NCI-H128 (cell line): Measurements from ENCODE around the gene FRMD4A.
A peak's percentile ranks its signal among the peaks of the same experiment; 100 is the strongest.
"Not testable (repeated sequence)": the region's sequence is repeated elsewhere in the genome, so short reads cannot be mapped to it uniquely, and the experiment has no call there.

Experiments used
- DNase-seq: peaks from one replicate; lab custom pipeline; 2025; ENCODE audit not compliant: unreplicated experiment; lab: John Stamatoyannopoulos, UW

Gene FRMD4A

DNA sequence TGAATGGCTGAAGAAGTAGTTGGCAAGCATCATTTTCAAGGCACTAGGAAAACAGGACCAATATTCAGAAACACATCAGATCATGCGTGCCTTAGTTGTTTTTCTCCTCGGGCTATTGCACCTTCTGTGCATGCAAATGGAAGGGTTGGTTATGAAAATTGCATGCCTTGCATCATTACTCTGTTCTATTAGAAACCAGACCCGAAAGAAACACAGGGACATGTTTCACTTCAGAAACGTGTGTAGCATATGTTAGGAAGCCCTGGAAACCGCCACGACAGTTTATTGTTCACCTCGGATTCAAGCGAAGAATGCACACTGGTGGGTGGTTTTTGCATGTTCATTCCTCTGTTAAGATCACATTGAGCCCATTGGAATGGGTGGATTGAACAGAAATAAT lies 214.7 kb downstream of the FRMD4A start:
- no peak for DNase-seq

DNA sequence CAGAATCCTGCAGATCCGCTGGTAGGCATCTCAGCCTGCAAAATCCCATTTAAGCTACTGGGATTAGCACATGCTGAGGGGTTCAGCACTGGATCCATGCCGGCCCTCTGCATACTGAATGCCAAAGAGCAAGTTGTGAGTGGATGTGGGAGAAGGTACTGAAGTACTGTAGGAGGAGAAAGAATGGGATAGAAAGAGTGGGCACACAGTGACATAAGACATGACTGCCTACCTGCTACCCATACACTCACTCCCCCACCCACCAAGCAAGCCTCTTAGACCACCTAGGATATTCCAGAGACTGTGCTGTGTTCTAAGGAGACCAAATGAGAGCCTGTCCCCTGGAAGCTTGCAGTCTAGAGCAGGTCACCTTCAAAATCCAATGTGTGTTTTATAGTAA lies 215.9 kb downstream of the FRMD4A start:
- no peak for DNase-seq

- DNase-seq, result no peak
Measured at GRCh38 chr10:14112056-14112455, 218.7 kb downstream of the FRMD4A start.

GRCh38 chr10:14111208-14111607 lies 219.5 kb downstream of the FRMD4A start:
- DNase-seq, result no peak

GRCh38 chr10:14106828-14107227 lies 223.9 kb downstream of the FRMD4A start:
- no peak for DNase-seq

DNA sequence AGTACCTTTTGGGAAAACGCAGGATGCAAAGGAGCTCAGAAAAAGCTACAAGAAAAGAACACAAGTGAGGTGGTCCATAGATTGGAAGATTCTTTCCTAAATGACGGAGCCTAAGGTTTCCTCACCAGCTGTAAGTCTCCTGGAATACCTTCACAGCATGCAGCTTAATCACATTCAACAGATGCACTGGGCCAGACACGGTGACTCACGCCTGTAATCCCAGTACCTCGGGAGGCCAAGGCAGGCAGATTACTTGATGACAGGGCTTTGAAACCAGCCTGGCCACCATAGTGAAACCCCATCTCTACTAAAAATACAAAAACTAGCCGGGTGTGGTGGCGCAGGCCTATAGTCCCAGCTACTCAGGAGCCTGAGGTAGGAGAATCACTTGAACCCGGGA lies 228.7 kb downstream of the FRMD4A start:
- DNase-seq, result no peak

GRCh38 chr10:14099885-14100284 lies 230.8 kb downstream of the FRMD4A start:
- no peak for DNase-seq

DNA sequence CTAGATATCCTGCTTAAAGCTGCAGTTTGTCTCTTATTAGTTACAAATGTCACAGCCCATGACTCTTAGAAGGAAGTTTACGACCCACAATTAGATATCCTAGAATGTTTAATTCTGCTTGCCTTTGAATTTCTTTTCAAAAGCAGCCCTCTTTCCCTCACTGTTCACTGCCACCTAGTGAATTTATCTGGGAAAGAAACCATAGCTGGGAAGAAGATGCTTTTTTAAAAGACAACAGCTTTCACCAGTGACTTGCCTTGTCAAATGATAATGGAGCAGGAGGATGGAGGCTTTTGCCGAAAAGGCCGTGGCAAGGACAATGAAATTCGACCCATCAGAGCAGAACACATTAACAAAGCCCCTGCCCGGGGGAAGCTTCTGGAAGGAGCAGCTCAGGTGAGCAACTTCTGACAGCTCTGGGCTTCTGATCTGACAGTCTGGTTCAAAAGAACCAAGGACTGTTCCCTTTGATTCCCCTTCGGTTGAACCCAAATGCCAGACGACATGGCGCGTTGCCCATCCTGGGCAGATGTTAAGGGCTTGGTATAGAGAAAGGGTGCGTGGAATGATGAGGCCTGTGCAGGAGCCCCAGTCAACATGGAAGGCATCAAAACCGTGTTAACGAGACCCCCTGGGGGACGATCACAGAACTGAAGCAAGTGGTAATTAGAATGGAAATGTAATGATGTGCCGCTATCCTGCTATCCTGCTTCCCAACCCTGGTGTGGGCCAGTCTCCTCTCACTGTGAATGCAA lies 236.8 kb downstream of the FRMD4A start:
- DNase-seq, result no peak

DNA sequence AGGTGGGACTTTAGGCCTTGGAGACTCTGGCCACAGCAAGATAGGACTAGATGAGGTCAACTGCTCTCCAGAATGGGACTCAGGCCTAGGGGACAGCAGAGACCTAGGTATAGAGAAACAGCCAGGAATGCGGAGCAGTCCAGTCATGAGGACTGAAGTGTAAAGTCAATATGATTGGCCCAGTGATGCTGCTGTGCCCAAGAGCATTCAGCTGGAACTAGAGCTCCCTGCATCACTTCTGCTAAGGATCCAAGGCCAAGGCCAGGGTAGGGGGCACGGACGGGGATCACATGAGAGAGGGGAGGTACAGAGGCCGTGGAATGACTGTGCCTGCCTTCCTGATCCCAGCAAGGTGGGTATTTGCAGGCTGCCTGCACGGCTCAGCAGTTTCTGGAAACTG lies 237.9 kb downstream of the FRMD4A start:
- DNase-seq, result no peak

DNA sequence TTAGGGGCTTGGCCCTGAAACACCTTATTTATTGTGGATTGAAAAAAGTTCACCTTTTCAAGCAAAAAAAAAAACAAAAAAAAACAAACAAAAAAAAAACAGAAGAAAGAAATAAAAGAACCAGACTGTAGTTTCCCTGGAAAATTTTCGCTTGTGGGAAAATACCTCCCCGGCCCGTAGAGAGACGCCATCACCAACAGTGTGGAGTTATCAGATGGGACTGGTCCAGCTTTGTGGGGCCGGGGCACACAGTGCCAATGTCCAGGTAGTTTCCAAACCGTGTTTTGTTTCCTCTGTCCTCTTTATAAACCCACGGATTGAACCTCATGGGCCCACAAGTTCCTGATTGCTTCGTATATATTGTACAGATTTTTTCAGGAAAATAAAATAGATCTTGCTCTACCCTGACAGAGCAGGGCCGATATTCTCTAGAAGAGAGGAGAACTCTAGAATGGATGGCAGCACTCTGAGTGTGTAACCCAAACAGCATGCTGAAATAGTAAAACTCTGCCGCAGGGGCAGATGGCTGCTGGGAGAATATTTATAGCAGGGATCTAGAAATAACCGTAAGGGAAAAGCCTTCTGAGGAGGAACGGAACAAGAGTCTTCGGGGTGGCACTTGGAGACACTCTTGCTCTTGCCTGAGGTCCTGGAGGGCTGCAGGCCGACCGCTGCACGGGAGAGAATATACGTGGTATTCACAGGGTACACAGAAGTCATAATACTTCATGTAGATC lies 241.0 kb downstream of the FRMD4A start:
- DNase-seq, result no peak

DNA sequence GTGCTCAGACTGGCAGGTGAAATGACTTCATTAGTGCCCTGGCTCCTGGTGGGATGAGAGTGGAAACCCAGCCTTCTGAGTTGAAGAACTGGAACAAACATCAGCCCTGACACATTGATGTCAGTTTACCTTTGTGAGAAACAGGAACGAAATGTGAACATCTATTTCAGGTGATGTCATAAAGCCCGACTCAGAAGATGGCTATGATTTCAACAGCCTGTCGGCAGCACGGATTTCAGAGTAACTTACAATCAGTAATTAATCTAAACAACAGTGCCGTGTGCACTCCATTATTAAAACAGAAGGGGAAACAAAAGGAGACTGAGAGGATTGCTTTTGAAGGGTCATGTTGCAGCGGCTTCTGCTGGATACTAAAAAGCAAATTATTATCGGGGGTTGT lies 243.2 kb downstream of the FRMD4A start:
- no peak for DNase-seq

DNA sequence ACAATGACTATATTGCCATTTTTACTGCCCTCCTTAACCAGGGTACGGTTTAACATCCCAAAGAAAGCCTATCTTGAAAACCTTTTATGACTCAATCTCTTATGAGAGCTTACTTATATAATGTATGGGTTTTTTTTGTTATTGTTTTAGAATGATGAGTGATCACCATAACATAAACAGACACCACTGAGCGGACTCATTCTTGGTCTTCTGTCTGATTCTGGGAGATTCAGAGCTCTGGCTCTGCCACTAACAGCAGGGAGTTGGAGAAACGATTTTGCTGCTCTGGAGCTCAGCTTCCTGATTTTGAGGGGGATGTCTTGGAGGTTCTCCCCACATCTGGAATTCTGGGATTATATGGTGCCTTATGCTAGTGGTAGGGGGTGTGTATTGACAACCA lies 244.1 kb downstream of the FRMD4A start:
- no peak for DNase-seq

DNA sequence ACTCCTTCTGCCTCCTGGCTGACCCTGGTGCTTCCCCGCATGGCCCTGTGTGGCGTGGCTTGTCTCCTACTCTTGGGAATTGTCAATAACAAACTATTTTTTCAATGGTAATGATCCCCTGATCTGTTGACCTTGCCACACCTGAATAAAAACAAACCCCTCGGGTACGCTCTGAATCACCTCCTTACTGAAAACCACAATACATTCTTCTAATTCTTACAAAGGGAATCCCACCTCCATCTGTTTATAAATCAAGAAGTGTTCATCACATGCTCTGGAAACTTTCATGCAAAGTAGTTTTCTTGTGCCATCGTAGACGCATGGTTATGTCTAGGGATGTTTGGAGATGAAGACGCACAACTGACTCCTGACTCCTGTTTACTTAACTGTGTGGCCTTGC lies 245.8 kb downstream of the FRMD4A start:
- no peak for DNase-seq

DNA sequence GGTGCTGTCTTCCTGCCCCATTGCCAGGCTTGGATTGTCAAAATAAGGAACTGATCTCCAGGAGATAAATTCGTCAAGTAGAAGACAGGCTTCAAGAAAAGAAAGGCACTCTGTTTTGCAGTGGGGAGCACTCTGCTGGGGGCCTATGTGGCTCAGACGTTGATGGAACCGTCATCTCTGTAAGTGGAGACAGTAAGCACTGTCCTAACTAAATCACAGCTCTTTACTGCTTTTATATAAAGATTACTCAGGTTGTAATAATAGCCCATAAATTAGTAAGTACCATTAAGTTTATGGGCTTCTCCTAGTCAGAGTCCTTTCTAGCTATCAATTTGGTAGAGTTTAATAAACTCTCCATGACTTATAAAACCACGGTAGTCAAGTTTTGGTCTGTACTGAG lies 249.9 kb downstream of the FRMD4A start:
- DNase-seq, result no peak

GRCh38 chr10:14077430-14077829 lies 253.3 kb downstream of the FRMD4A start:
- no peak for DNase-seq

DNA sequence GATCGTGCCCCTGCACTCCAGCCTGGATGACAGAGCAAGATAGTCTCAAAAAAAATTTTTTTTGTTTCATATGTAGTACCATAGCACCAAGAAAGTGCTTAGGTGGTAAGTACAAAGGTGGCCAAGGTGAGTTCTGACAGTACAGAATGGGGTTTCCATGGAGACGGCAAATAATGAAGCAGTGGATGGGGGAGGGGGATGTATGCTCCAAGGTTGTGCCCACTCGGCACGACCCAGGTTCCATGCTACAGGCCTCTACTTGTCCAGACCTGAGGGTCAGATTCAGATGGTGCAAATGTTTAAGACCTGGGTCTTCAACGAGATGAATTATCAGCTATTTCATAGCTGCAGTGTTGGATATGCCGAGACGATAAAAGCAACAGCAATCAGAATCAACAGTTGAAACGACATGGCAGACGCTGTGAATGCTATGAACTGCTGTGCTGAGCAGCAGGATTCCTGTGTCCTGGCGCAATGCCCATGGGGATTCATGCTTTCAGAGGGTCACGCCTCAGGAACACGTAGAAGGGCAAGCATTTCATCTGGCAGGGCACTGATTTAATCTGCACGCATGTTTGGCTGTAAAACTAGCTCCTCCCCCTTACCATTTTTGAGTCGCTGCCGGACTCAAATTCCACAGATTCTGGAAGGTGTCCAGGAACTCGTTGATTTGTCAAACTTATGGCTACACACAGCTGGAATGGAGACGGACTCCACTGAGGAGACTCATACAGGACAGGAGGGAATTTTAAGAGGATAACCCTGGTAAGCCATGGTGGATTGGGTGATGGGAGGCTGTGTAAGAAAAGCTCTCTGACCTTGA lies 256.5 kb downstream of the FRMD4A start:
- peak; percentile 40 for DNase-seq

DNA sequence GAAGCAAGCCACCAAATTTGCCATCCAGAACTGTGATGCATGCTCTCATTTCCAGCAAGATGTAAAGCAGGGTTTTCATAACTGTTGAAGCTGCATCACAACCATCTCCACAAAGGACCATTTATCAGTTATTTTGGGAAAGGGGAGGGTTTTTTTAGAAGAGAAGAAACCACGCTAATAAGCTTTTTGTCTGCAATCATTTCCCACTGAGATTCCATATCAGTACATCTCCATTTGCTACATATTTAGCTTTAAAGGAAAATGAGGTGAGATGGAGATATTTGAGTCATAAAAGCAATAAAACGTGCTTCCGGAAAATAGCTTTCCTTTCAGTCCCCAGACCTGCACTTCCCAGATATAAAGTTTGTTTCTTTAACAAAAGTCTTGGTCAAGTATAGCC lies 258.2 kb downstream of the FRMD4A start:
- DNase-seq, result no peak

- no peak for DNase-seq
Measured at GRCh38 chr10:14071956-14072355, 258.8 kb downstream of the FRMD4A start.

DNA sequence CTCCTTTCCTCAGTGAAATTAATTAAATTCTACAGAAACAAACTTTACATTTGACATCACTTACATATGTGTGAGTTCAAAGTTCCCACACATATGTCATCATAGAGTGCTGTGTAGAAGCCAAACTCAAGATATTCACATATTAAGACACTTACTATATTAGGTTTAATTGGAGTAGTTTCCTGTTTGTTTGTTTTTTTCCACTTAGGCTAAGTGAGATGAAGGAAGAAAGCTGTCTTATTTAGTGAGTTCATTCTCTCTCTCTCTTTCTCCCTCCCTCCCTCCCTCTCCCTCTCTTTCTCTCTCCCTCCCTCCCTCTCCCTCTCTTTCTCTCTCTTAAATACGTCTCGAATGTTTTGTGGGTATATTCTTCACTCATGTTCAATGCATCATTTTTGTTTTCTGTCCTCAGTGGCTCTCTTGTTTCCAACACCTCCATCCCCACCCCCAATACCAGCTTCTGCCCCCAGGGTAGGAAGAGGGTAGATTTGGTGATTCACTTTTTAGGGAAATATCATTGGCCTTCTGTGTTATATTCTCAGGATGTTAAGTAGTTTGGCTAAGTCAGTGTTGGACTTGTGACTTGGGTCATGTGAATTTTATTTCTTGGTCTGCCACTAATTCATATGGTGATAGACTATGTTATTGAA lies 262.0 kb downstream of the FRMD4A start:
- no peak for DNase-seq

GRCh38 chr10:14067638-14068037 lies 263.1 kb downstream of the FRMD4A start:
- not testable (repeated sequence) for DNase-seq

- DNase-seq, result no peak
Measured at GRCh38 chr10:14066106-14066505, 264.6 kb downstream of the FRMD4A start.
